GM23248 (cell line): Measurements from ENCODE around the gene NRCAM. TPM values are rescaled to one million over a fixed set of nuclear protein-coding genes. Genes with fewer than 3 reads are reported as not detected.

Source experiments
- DNase-seq: peaks from one replicate; pipeline ENCODE4 v3.0.0-alpha.2; 2015
- H2AFZ ChIP-seq: fragments of 200-600 bp; sonication (generic); 2 replicates; pipeline ENCODE4 v1.6.1; 2016; ENCODE audit warnings: antibody characterized with exemption
- H3F3A ChIP-seq: fragments of 200-600 bp; sonication (generic); 2 replicates; pipeline ENCODE4 v1.6.1; 2016; ENCODE audit warnings: mild to moderate bottlenecking, antibody characterized with exemption, mixed run types; ENCODE audit not compliant: insufficient read depth
- H3K27ac ChIP-seq: fragments of 200-600 bp; sonication (generic); 2 replicates; pipeline ENCODE4 v1.5.1; 2016; ENCODE audit warnings: mild to moderate bottlenecking
- H3K27me3 ChIP-seq: fragments of 200-600 bp; sonication (generic); replicated peaks from 2 replicates; pipeline ENCODE4 v1.6.1; 2016; ENCODE audit warnings: mild to moderate bottlenecking; ENCODE audit not compliant: insufficient read depth
- H3K36me3 ChIP-seq: fragments of 200-600 bp; sonication (generic); 2 replicates; pipeline ENCODE4 v1.6.1; 2016; ENCODE audit warnings: low read depth, mild to moderate bottlenecking
- H3K4me1 ChIP-seq: fragments of 200-600 bp; sonication (generic); 2 replicates; pipeline ENCODE4 v1.6.1; 2016; ENCODE audit warnings: mild to moderate bottlenecking; ENCODE audit not compliant: insufficient read depth
- H3K4me2 ChIP-seq: fragments of 200-600 bp; sonication (generic); one replicate; pipeline ENCODE4 v1.6.1; 2016; ENCODE audit warnings: mild to moderate bottlenecking; ENCODE audit not compliant: unreplicated experiment
- H3K4me3 ChIP-seq: fragments of 200-600 bp; sonication (generic); 2 replicates; pipeline ENCODE4 v1.5.1; 2016; ENCODE audit warnings: mild to moderate bottlenecking
- H3K79me2 ChIP-seq: fragments of 200-600 bp; sonication (generic); 2 replicates; pipeline ENCODE4 v1.6.1; 2016; ENCODE audit warnings: mild to moderate bottlenecking; ENCODE audit not compliant: insufficient read depth
- H3K9ac ChIP-seq: fragments of 200-600 bp; sonication (generic); 2 replicates; pipeline ENCODE4 v1.6.1; 2016; ENCODE audit warnings: mild to moderate bottlenecking
- H3K9me2 ChIP-seq: fragments of 200-600 bp; sonication (generic); 2 replicates; pipeline ENCODE4 v1.6.1; 2016; ENCODE audit warnings: mixed run types, mild to moderate bottlenecking, moderate library complexity; ENCODE audit not compliant: insufficient read depth
- H3K9me3 ChIP-seq: fragments of 200-600 bp; sonication (generic); one replicate; pipeline ENCODE4 v1.6.1; 2017; ENCODE audit warnings: low read depth
- H4K20me1 ChIP-seq: fragments of 200-600 bp; sonication (generic); 2 replicates; pipeline ENCODE4 v1.6.0; 2016; ENCODE audit not compliant: insufficient read depth
- EZH2 ChIP-seq: fragments of 200-600 bp; sonication (generic); IDR thresholded peaks from 2 replicates; pipeline ENCODE4 v1.6.1; 2018; ENCODE audit warnings: antibody characterized with exemption, mild to moderate bottlenecking; ENCODE audit not compliant: insufficient read depth, poor library complexity, severe bottlenecking
- EZH2phosphoT487 ChIP-seq: fragments of 200-600 bp; sonication (generic); IDR thresholded peaks from 2 replicates; pipeline ENCODE4 v1.6.1; 2018; ENCODE audit warnings: antibody characterized with exemption, moderate library complexity, mild to moderate bottlenecking, low read depth; ENCODE audit not compliant: insufficient read depth
- WGBS, 2 experiments: methylation state at CpG; one replicate each; pipeline ENCODE4 v1.1.6; 2015 to 2017; ENCODE audit warnings: low lambda C conversion rate in 2 of 2, low coverage in 1 of 2; ENCODE audit errors: missing lambda C conversion rate in 2 of 2; 5-methylcytosine and 5-hydroxymethylcytosine counted together
- in situ Hi-C: fragments of 300-500 bp; cut with MboI; formaldehyde crosslinking; loops from 2 replicates; pipeline ENCODE4 v1.15.0; 2020
- polyA plus RNA-seq: library from polyadenylated mRNA; unstranded; fragments of >200 nt; fragmentation: Nextera tagmentation; extraction: Ambion mirVana; gene quantifications from 2 replicates; pipeline ENCODE4 v1.2.1, GENCODE V29; 2016
- total RNA-seq: library from RNA; depleted of rRNA; stranded (reverse); fragments of >200 nt; shearing (Covaris generic); gene quantifications from 2 replicates; pipeline ENCODE4 v1.2.3, GENCODE V29; 2014

Gene NRCAM
- total and polyA plus RNA-seq, 2 experiments from 2014 or later = 5.1 to 7.0 TPM

- Histone ChIP-seq H4K20me1 (no peaks in the 10 kb centered on the region), H3K4me3 (no peak overlapping the region), H3K9me2 (no peaks in the 10 kb centered on the region), H2AFZ (no peak overlapping the region), H3K9ac (no peak overlapping the region), H3K79me2 (no peaks in the 10 kb centered on the region), H3F3A (no peaks in the 10 kb centered on the region), H3K9me3 (no peaks in the 10 kb centered on the region), H3K4me1 (no peaks in the 10 kb centered on the region), H3K27me3 (no peaks in the 10 kb centered on the region), H3K36me3 (no peaks in the 10 kb centered on the region), H3K4me2 (no peak overlapping the region), H3K27ac (no peak overlapping the region)
- TF ChIP-seq EZH2phosphoT487 (no peak), EZH2 (no peak)
- DNase-seq = peak; percentile 57
- WGBS, 2 experiments = 63 to 64% methylated on average over 8 of the region's 8 CpGs
- in situ Hi-C loops = loop anchor here (25.0 kb wide), 1 partner anchor 306 kb away; no protein-coding TSS in a partner anchor
Measured at GRCh38 chr7:108181073-108181985, 274.9 kb downstream of the NRCAM start.

GRCh38 chr7:108178398-108178797, 277.8 kb downstream of the NRCAM start:
- Histone ChIP-seq H3K79me2 (no peaks in the 10 kb centered on the region), H3K9me3 (no peaks in the 10 kb centered on the region), H4K20me1 (no peaks in the 10 kb centered on the region), H3K27me3 (no peaks in the 10 kb centered on the region), H3F3A (no peaks in the 10 kb centered on the region), H3K27ac (no peak overlapping the region), H2AFZ (no peak overlapping the region), H3K4me1 (no peaks in the 10 kb centered on the region), H3K9ac (no peak overlapping the region), H3K9me2 (no peaks in the 10 kb centered on the region), H3K4me2 (no peak overlapping the region), H3K4me3 (no peak overlapping the region), H3K36me3 (no peaks in the 10 kb centered on the region)
- DNase-seq = no peak
- in situ Hi-C loops = loop anchor here (25.0 kb wide), 1 partner anchor 309 kb away; no protein-coding TSS in a partner anchor
- 67 to 69% methylated on average over 3 of the region's 3 CpGs for whole genome bisulfite sequencing, 2 experiments
- no peak for TF ChIP-seq EZH2

- TF ChIP-seq EZH2phosphoT487 = no peak
- TF ChIP-seq EZH2 = no peak
- in situ Hi-C loops = no loop called here
- Histone ChIP-seq H3K9me3 (no peaks in the 10 kb centered on the region), H3K27ac (no peak overlapping the region), H3K4me3 (no peak overlapping the region), H3K9me2 (no peaks in the 10 kb centered on the region), H3K27me3 (no peaks in the 10 kb centered on the region), H3K4me1 (no peaks in the 10 kb centered on the region), H3F3A (no peaks in the 10 kb centered on the region), H4K20me1 (no peaks in the 10 kb centered on the region), H2AFZ (no peak overlapping the region), H3K36me3 (no peaks in the 10 kb centered on the region), H3K9ac (no peak overlapping the region), H3K4me2 (no peak overlapping the region), H3K79me2 (no peaks in the 10 kb centered on the region)
- WGBS, 2 experiments = 92 to 95% methylated on average over 8 of the region's 8 CpGs
- no peak for DNase-seq
Measured at GRCh38 chr7:108171164-108171563, 285.1 kb downstream of the NRCAM start.

- WGBS, 2 experiments = 82 to 87% methylated on average over 5 of the region's 5 CpGs
- H3K27me3 ChIP-seq = no peaks in the 10 kb centered on the region
- no peaks in the 10 kb centered on the region for H3F3A ChIP-seq
- no peak for TF ChIP-seq EZH2phosphoT487
- no peak for TF ChIP-seq EZH2
- no peaks in the 10 kb centered on the region for H3K9me2 ChIP-seq
- DNase-seq = no peak
- no peaks in the 10 kb centered on the region for H3K36me3 ChIP-seq
- no peak overlapping the region for H3K27ac ChIP-seq
- in situ Hi-C loops = no loop called here
- no peaks in the 10 kb centered on the region for H3K79me2 ChIP-seq
- no peaks in the 10 kb centered on the region for H4K20me1 ChIP-seq
- H2AFZ ChIP-seq = no peak overlapping the region
- H3K9me3 ChIP-seq = no peaks in the 10 kb centered on the region
- H3K4me2 ChIP-seq = no peak overlapping the region
- H3K4me3 ChIP-seq = no peak overlapping the region
- no peaks in the 10 kb centered on the region for H3K4me1 ChIP-seq
- no peak overlapping the region for H3K9ac ChIP-seq
Measured at GRCh38 chr7:108170251-108170650, 286.0 kb downstream of the NRCAM start.
